ENCODE results near the gene DDX43. TPM values are rescaled to one million over a fixed set of nuclear protein-coding genes. Genes with fewer than 3 reads are reported as not detected.

Gene DDX43
- total RNA-seq, 1 experiment from 2014 or later = 0.33 TPM

DNA sequence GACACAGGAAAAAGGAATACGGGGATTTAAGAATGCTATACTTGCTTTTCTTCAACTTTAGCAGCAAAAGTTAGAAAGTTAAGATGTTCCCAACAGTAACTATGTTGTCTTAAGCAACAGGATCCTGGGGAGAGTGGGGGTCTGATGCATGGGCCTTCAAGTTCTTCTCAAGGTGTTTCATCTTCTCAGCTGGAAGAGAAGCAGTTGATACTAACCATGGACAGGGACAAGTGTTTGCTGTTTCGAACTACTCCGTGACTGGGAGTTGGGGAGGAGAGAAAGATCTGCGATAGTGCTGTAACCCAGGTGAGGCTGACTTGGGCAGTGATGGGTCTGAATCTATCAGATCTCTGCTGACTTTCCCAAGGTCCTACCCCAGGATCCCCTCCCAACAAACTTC, 26.0 kb upstream of the DDX43 start:
- H3K27me3 ChIP-seq (ENCODE audit: insufficient read depth, low read length) = no peaks in the 10 kb centered on the region
- H3K79me2 ChIP-seq (ENCODE audit: insufficient read depth, low read length) = no peaks in the 10 kb centered on the region
- H4K5ac ChIP-seq (ENCODE audit: insufficient read length, low read depth, low read length) = no peak overlapping the region
- H2BK15ac ChIP-seq (ENCODE audit: low read depth, low read length) = no peak overlapping the region
- H3K4me3 Mint-ChIP-seq = no peak overlapping the region
- no peak overlapping the region for H2BK12ac ChIP-seq (ENCODE audit: insufficient read length, low read depth, low read length)
- no peak overlapping the region for H2BK120ac ChIP-seq (ENCODE audit: low read depth, low read length, poor library complexity, severe bottlenecking)
- no peak overlapping the region for H3K9ac ChIP-seq (ENCODE audit: extremely low read depth, insufficient read length, low read length)
- no peak overlapping the region for H3K14ac ChIP-seq (ENCODE audit: insufficient read depth, low read length)
- no peak overlapping the region for H3K56ac ChIP-seq (ENCODE audit: insufficient read length, low read depth, low read length)
- H2AFZ ChIP-seq (ENCODE audit: low read length) = no peak overlapping the region
- no peaks in the 10 kb centered on the region for H4K20me1 ChIP-seq (ENCODE audit: control insufficient read depth, insufficient read depth, insufficient read length)
- TF ChIP-seq CTCF (conservative IDR thresholded peaks at IDR 0.05) = no peak
- H2BK5ac ChIP-seq (ENCODE audit: insufficient read length, low read length) = no peak overlapping the region
- no peaks in the 10 kb centered on the region for H3K79me1 ChIP-seq (ENCODE audit: insufficient read depth, low read depth, low read length, poor library complexity, severe bottlenecking)
- H3K4me1 Mint-ChIP-seq = peaks cover 10 to 13% of the 10 kb centered on the region in 2 experiments
- H4K8ac ChIP-seq (replicated peaks; ENCODE audit: insufficient read length, low read depth, low read length) = no peak overlapping the region
- WGBS (ENCODE audit: extremely low coverage, insufficient read length, low lambda C conversion rate) = no CpG with 5 or more reads among the region's 4 CpGs
- no peak overlapping the region for H3K18ac ChIP-seq (ENCODE audit: insufficient read length, low read depth, low read length)
- H3K9me3 ChIP-seq (ENCODE audit: control insufficient read depth, low read depth, low read length) = no peaks in the 10 kb centered on the region
- peaks cover 2% of the 10 kb centered on the region; the same call in 1 of the 2 replicates for H3K27me3 Mint-ChIP-seq (ENCODE audit: low read depth)
- no peak overlapping the region for H3T11ph ChIP-seq (ENCODE audit: low read length)
- no peak overlapping the region for H3K4ac ChIP-seq (ENCODE audit: low read depth, low read length)
- peaks cover 0 to 2% (median 0%) of the 10 kb centered on the region in 3 experiments; a peak in 2 of 7 replicates for H3K36me3 Mint-ChIP-seq (ENCODE audit: insufficient read depth in 1 of 3, low read depth in 3 of 3)
- H3K27ac Mint-ChIP-seq = no peak overlapping the region
- H4K91ac ChIP-seq (ENCODE audit: insufficient read length, low read depth, low read length) = no peak overlapping the region
- H3K27ac ChIP-seq (ENCODE audit: insufficient read length, low read depth, low read length) = no peak overlapping the region
- no peak overlapping the region for H3K4me2 ChIP-seq (ENCODE audit: insufficient read depth, insufficient read length, low read length)
- peaks cover 0 to 14% of the 10 kb centered on the region in 2 experiments; a peak in 3 of 5 replicates for H3K9me3 Mint-ChIP-seq
- no peak overlapping the region for H2BK20ac ChIP-seq (ENCODE audit: low read depth, low read length, poor library complexity, severe bottlenecking)
- no peak overlapping the region for H2AK5ac ChIP-seq (ENCODE audit: insufficient read length, low read length)
- H3K4me1 ChIP-seq (ENCODE audit: insufficient read depth, low read length) = peaks cover 2% of the 10 kb centered on the region; the same call in 1 of the 2 replicates
- no peak overlapping the region for H3K23ac ChIP-seq (ENCODE audit: insufficient read length, low read depth, low read length)
- no peaks in the 10 kb centered on the region for H3K23me2 ChIP-seq (ENCODE audit: insufficient read length, low read depth, low read length, poor library complexity, severe bottlenecking)
- no peak for DNase-seq

Data from H9 (cell line).